ENCODE results near the gene BBX.

DNA sequence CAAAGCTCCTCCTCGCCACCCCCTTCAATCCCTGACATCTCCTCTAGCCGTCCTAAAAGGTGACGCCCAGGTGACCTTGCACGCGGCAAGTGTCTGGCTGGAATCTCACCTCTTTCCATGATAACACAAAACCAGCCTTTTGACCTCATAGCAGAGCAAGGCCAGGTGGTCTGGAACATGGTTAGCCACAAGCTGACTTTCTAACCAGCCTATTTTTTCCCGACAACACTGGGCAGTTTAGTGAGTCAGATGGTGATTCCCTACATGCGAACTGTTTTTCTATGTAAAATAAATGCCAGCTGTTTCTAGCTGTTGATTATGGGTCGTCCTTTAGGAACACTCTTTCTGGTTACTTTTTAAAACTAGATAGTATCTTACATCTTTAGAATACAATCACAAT is 325.0 kb downstream of the BBX start:
- TF ChIP-seq POLR2AphosphoS5 (IDR thresholded peaks at IDR 0.05; ENCODE audit: low read depth, low read length), result no peak
- TF ChIP-seq POLR2A (IDR thresholded peaks at IDR 0.05; ENCODE audit: low read depth, low read length), result no peak
- TF ChIP-seq TAF1 (IDR thresholded peaks at IDR 0.05; ENCODE audit: borderline replicate concordance, low read depth, low read length), result no peak

Data from GM12892 (cell line).